ENCODE data around the gene EPHA3.

Gene EPHA3

GRCh38 chr3:89447243-89447642 lies 339.8 kb downstream of the EPHA3 start:
- DNase-seq (ENCODE audit: low read depth): no peak

DNA sequence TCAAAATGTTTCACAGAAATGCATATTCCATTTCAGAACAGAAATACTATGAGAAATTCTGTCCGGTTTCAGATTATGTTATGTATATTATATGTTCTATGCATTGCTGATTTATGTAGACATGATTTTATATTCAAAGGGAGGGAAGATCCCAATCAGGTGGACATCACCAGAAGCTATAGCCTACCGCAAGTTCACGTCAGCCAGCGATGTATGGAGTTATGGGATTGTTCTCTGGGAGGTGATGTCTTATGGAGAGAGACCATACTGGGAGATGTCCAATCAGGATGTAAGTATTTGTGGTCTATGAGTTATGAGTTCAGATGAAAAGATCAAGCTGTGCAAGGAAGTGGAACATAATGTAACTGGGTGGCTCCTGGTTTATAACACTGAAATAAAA lies 341.7 kb downstream of the EPHA3 start:
- no peak for DNase-seq (ENCODE audit: low read depth)

DNA sequence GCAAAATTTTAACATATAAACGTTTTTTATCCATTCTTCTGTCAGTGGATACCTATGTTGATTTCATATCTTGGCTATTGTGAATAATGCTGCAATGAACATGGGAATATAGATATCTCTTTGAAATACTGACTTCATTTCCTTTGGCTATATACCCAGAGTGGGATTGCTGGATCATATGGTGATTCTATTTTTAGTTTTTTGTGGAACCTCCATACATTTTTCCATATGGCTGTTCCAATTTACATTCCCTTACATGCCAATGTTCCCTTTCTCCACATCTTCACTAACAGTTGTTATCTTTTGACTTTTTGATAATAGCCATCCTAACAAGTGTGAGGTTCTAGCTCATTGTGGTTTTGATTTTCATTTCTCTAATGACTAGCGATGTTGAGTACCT lies 344.6 kb downstream of the EPHA3 start:
- DNase-seq (ENCODE audit: low read depth): no peak

GRCh38 chr3:89455240-89455639 lies 347.8 kb downstream of the EPHA3 start:
- DNase-seq (ENCODE audit: low read depth): no peak

DNA sequence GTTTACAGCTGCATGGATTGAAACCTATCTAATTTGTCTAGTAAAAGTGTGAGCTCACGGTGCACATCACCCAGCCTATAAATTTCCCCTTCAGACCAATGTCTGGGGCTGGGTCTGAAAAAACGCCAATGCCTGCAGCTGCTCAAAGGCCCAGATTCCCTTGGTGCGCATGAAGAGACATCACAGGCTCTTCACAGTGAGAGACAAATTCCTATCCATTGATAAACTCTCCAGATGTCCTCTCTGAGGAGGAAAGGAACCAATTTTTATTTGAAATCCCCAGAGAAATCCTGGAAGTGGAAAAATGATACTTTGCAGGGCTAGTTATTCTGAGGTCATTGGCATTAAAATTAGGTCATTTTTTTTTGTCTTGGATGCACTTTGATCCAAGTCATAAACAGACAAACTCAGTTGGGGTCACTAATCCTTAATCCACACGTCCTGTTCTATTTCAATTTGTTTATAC lies 360.5 kb downstream of the EPHA3 start:
- DNase-seq (ENCODE audit: low read depth): no peak

GRCh38 chr3:89472101-89472500 lies 364.7 kb downstream of the EPHA3 start:
- DNase-seq (ENCODE audit: low read depth): no peak

DNA sequence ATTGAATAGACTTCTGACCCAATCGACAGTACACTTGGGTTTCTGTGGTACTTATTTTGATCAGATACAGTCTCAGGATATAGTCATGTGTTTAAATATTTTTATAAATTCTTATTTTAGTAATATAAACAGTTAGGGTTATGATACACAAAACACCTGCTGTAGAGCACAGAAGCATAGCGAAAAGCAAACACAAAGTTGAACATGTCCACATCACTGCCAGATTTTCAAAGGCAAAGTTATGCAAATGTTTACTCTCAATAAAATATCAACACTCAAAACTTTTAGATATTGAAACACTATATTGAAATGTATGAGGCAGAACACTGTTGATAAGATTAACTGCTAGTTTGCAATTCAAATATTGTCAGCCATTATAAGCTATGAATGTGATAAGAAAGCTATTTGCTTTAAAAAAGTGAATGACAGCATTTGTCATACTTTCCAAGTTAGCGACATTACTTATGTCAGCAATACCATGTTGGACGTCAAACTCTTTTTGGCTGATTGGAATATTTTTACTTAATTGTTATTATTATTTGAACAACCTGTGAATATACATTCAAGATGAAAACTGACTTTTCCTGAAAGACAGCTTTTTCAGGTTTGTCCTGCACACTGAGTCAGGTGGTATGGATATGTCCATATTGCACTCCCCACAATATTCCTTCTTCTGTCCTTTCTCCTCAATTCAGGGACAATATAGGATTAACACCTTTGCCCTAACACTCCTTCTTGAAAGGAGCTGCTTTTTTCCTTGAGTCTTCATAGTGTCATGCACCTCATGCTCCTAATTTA lies 367.1 kb downstream of the EPHA3 start:
- no peak for DNase-seq (ENCODE audit: low read depth)

- no peak for DNase-seq (ENCODE audit: low read depth)
Observed at GRCh38 chr3:89488800-89489580, 381.6 kb downstream of the EPHA3 start.

DNA sequence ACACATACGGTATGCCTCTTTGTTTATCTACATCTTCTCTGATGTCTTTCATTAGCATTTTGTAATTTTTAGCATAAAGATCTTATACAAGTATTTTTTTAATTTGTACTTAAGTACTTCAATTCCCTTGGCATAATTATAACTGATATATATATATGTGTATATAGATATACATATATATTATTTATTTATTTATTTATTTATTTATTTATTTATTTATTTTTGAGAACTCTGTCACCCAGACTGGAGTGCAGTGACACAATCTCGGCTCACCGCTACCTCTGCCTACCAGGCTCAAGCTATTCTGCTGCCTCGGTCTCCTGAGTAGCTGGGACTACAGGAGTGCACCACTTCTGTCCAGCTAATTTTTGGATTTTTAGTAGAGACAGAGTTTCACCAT lies 382.7 kb downstream of the EPHA3 start:
- no peak for DNase-seq (ENCODE audit: low read depth)

DNA sequence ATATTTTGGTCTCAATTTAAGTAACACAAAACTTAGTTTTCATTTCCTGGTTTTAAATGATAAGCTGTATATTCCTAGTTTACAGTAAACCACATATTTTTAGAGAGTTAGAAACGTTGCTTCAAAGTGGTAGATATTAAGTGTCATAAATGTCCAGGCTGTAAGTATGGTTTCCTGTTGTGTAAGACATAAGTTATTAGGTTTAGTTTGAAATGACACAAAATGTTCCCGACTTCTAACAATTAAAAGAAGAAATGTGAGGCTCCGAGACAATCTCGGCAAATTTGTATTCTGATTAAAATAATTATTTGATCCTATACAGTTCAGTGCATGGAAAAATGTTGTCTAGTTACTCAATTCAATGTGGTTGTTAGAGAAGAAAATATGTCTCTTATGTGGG lies 387.3 kb downstream of the EPHA3 start:
- no peak for DNase-seq (ENCODE audit: low read depth)

- no peak for DNase-seq (ENCODE audit: low read depth)
Observed at GRCh38 chr3:89503891-89504391, 396.5 kb downstream of the EPHA3 start.

DNA sequence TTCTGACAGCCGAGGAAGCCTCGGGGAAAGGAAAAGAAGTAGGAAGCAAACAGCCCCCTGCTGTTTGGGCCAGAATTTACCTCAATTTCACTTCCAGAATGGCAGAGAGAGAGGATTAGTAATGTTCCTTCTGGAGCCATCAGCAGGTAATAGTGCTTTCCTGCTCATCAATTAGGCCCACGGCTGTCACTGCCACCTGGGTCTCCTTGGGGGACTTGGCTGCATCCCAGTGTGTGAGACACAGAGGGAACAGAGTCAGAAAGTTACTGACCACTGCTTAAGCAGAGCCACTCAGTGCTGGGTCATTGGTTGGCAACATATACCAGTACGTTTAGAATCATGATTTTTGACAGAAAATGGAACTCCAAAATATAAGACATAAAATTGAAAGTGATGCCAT lies 397.0 kb downstream of the EPHA3 start:
- DNase-seq (ENCODE audit: low read depth): no peak

- no peak for DNase-seq (ENCODE audit: low read depth)
Observed at GRCh38 chr3:89506462-89507103, 399.2 kb downstream of the EPHA3 start.

- no peak for DNase-seq (ENCODE audit: low read depth)
Observed at GRCh38 chr3:89521328-89521727, 413.9 kb downstream of the EPHA3 start.

DNA sequence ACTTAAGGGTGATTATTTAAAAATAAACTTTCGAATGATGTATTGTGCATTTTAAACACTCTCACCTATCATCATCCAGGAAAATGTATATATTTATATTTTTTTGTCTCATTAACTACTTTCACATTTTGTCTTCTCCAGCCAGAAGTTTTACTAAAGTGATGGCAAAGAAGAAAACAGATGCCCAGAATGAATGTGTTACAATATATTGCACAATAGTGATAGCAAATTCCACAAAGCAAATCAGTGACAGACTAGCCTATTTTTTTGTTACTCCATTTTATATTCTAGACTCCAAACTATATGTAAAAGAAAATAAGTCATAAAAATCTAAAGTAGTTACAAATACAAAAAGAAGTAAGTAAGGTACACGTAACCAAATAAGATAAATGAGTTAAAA lies 414.7 kb downstream of the EPHA3 start:
- DNase-seq (ENCODE audit: low read depth): no peak

GRCh38 chr3:89525609-89526008 lies 418.2 kb downstream of the EPHA3 start:
- no peak for DNase-seq (ENCODE audit: low read depth)

- no peak for DNase-seq (ENCODE audit: low read depth)
Observed at GRCh38 chr3:89527736-89528305, 420.4 kb downstream of the EPHA3 start.

All from GM04503 (cell line).